Measurements from ENCODE around the gene PDHA1. TPM values are rescaled to one million over a fixed set of nuclear protein-coding genes. Genes with fewer than 3 reads are reported as not detected.

PDHA1 gene
- total and polyA plus RNA-seq, 10 donors = 47.5 to 114 (median 89.3) TPM

- Histone ChIP-seq H3K4me3 (no peak overlapping the region), H3K4me1 (no peaks in the 10 kb centered on the region), H3K27ac (no peak overlapping the region), H3K27me3 (replicated peaks in 1 of 7) (no peaks in the 10 kb centered on the region), H3K36me3 (no peaks in the 10 kb centered on the region), H3K9me3 (no peaks in the 10 kb centered on the region)
- TF ChIP-seq CTCF (IDR thresholded peaks at IDR 0.05 in 8 of 11, conservative IDR thresholded peaks at IDR 0.05 in 3 of 11) (no peak), POLR2A (IDR thresholded peaks at IDR 0.05) (no peak), POLR2AphosphoS5 (IDR thresholded peaks at IDR 0.05) (no peak)
- WGBS, 5 donors = 70 to 86% (median 72%) methylated on average over 3 to 4 of the region's 4 CpGs
- intact Hi-C loops (cut with DNase I; ENCODE audit: low total_unique reads) = no loop called here
- no peak for DNase-seq
These were observed 49.0 kb downstream of the PDHA1 start for GRCh38 chrX:19392703-19393102.

DNA sequence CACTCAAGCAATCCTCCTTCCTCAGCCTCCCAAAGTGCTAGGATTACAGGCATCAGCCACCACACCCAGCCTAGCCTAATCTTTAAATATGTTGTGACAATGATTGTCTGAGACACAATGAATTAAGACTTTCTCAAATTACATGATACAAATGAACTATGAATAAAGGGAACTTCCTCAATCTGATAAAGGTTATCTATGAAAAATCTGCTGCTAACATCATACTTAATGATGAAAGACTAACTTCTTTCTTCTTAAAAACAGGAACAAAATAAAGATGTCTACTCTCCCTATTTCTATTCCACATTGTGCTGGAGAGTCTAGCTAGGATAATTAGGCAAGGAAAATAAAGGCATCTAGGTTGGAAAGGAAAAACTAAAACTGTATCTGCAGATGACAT is 60.0 kb downstream of the PDHA1 start:
- Histone ChIP-seq H3K9me3 (no peaks in the 10 kb centered on the region), H3K4me3 (no peak overlapping the region), H3K4me1 (no peaks in the 10 kb centered on the region), H3K27ac (no peak overlapping the region), H3K27me3 (replicated peaks in 1 of 7) (peaks cover 0 to 6% (median 0%) of the 10 kb centered on the region in 7 donors), H3K36me3 (no peaks in the 10 kb centered on the region)
- intact Hi-C loops (cut with DNase I; ENCODE audit: low total_unique reads) = no loop called here
- no peak for DNase-seq
- TF ChIP-seq POLR2AphosphoS5 (IDR thresholded peaks at IDR 0.05) (no peak), POLR2A (IDR thresholded peaks at IDR 0.05) (no peak), CTCF (IDR thresholded peaks at IDR 0.05 in 8 of 11, conservative IDR thresholded peaks at IDR 0.05 in 3 of 11) (no peak)

DNA sequence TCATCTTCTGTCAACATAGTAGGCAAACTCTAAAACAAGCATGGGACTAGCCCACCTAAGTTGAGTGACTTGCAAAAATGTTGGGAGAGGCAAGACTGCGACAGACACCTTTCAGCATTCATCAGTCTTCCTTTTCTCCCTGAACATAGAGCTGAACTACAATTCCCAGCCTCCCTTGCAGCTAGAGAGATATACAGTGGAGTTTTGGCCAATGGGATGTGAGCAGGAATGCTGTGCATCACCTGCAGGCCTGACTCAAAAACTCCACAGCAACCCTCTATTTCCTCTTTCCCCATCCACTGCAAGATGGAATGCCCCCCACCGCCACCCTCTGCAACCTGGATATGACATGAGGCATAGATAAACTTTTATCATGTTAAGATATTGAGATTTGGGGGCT is 66.5 kb downstream of the PDHA1 start:
- DNase-seq = no peak
- H3K4me1 ChIP-seq = no peaks in the 10 kb centered on the region
- H3K27ac ChIP-seq = no peak overlapping the region
- intact Hi-C loops (cut with DNase I; ENCODE audit: low total_unique reads) = no loop called here
- no peak overlapping the region for H3K4me3 ChIP-seq
- WGBS, 5 donors = 80 to 97% (median 92%) methylated on average over 2 of the region's 2 CpGs
- no peaks in the 10 kb centered on the region for H3K27me3 ChIP-seq (replicated peaks in 1 of 7)
- peaks cover 0 to 8% (median 0%) of the 10 kb centered on the region in 8 donors for H3K9me3 ChIP-seq
- no peaks in the 10 kb centered on the region for H3K36me3 ChIP-seq
- no peak for TF ChIP-seq POLR2AphosphoS5 (IDR thresholded peaks at IDR 0.05)

Small RNAs within 50 kb of the gene (small RNA-seq; reads per million reads assigned to genes)
- gene RF00019 = 0 reads per million in 4 donors

Other genes starting within 250 kb of the PDHA1 start
- 1 to 10 TPM; 1.8 to 3.0 (median 1.9) TPM for gene ADGRG2, start 221.5 kb upstream of the PDHA1 start, total RNA-seq
- 1 to 10 TPM; 1.9 to 2.3 (median 2.0) TPM for gene ADGRG2, start 221.5 kb upstream of the PDHA1 start, polyA plus RNA-seq
- 10 to 100 TPM in 1 of 7 donors, 1 to 10 TPM in 6; 3.6 to 11.3 (median 8.0) TPM for gene MAP3K15, start 171.6 kb downstream of the PDHA1 start, total RNA-seq
- 1 to 10 TPM in 2 of 3 donors, under 1 TPM in 1; 0.86 to 3.9 (median 3.9) TPM for gene MAP3K15, start 171.6 kb downstream of the PDHA1 start, polyA plus RNA-seq